ENCODE results near the gene MS4A10. TPM values are rescaled to one million over a fixed set of nuclear protein-coding genes. Genes with fewer than 3 reads are reported as not detected.

The MS4A10 gene
- total and polyA plus RNA-seq, 2 experiments from 2014 or later = not detected

GRCh38 chr11:60750911-60751310 lies 34.2 kb upstream of the MS4A10 start:
- H3K9me2 ChIP-seq (ENCODE audit: insufficient read depth) = no peaks in the 10 kb centered on the region
- H3K27me3 Mint-ChIP-seq (ENCODE audit: insufficient read depth, low read depth, poor library complexity) = peaks cover 7% of the 10 kb centered on the region
- H3K9me3 Mint-ChIP-seq = no peaks in the 10 kb centered on the region; the same call in 1 of the 3 replicates
- no peak overlapping the region for H3K4me2 ChIP-seq
- no peak overlapping the region for H3K4me3 ChIP-seq
- H3K79me2 ChIP-seq (replicated peaks; ENCODE audit: insufficient read depth) = no peaks in the 10 kb centered on the region
- no peak overlapping the region for H3K4me3 Mint-ChIP-seq
- no peaks in the 10 kb centered on the region for H3K27me3 ChIP-seq (ENCODE audit: insufficient read depth)
- no peaks in the 10 kb centered on the region for H3K36me3 ChIP-seq (ENCODE audit: insufficient read depth)
- H4K20me1 ChIP-seq (replicated peaks; ENCODE audit: insufficient read depth) = no peaks in the 10 kb centered on the region
- ATAC-seq = no peak
- no peaks in the 10 kb centered on the region for H3K4me1 Mint-ChIP-seq
- no peak overlapping the region for H2AFZ ChIP-seq
- no peak for DNase-seq (ENCODE audit: low spot score)
- H3F3A ChIP-seq (replicated peaks; ENCODE audit: low read depth) = no peaks in the 10 kb centered on the region
- TF ChIP-seq ZNF114 (CRISPR knock-in tag; IDR thresholded peaks at IDR 0.05) = no peak
- no peak overlapping the region for H3K27ac ChIP-seq (ENCODE audit: low read depth)
- no peak overlapping the region for H3K27ac Mint-ChIP-seq
- no peaks in the 10 kb centered on the region for H3K4me1 ChIP-seq (ENCODE audit: insufficient read depth)
- H3K36me3 Mint-ChIP-seq (ENCODE audit: low read depth) = no peaks in the 10 kb centered on the region; the same call in 2 of the 3 replicates

GRCh38 chr11:60753309-60753708 lies 31.8 kb upstream of the MS4A10 start:
- Mint-ChIP-seq H3K9me3 (peaks cover 7% of the 10 kb centered on the region; the same call in 1 of the 3 replicates), H3K4me1 (no peaks in the 10 kb centered on the region), H3K4me3 (no peak overlapping the region), H3K27me3 (ENCODE audit: insufficient read depth, low read depth, poor library complexity) (peaks cover 9% of the 10 kb centered on the region), H3K36me3 (ENCODE audit: low read depth) (no peaks in the 10 kb centered on the region), H3K27ac (no peak overlapping the region)
- H3K4me1 ChIP-seq (ENCODE audit: insufficient read depth) = no peaks in the 10 kb centered on the region
- no peak for ATAC-seq
- no peak for DNase-seq (ENCODE audit: low spot score)
- no peak overlapping the region for H3K4me2 ChIP-seq
- H3K27ac ChIP-seq (ENCODE audit: low read depth) = no peak overlapping the region
- H3K9me2 ChIP-seq (ENCODE audit: insufficient read depth) = no peaks in the 10 kb centered on the region
- no peaks in the 10 kb centered on the region for H3F3A ChIP-seq (replicated peaks; ENCODE audit: low read depth)
- no peaks in the 10 kb centered on the region for H3K27me3 ChIP-seq (ENCODE audit: insufficient read depth)
- no peaks in the 10 kb centered on the region for H3K36me3 ChIP-seq (ENCODE audit: insufficient read depth)
- H2AFZ ChIP-seq = no peak overlapping the region
- no peaks in the 10 kb centered on the region for H3K79me2 ChIP-seq (replicated peaks; ENCODE audit: insufficient read depth)
- no peak overlapping the region for H3K4me3 ChIP-seq
- no peak for TF ChIP-seq ETS1 (IDR thresholded peaks at IDR 0.05)
- H4K20me1 ChIP-seq (replicated peaks; ENCODE audit: insufficient read depth) = no peaks in the 10 kb centered on the region

GRCh38 chr11:60754887-60755286 lies 30.2 kb upstream of the MS4A10 start:
- H2AFZ ChIP-seq = no peak overlapping the region
- H3K27me3 Mint-ChIP-seq (ENCODE audit: insufficient read depth, low read depth, poor library complexity) = peaks cover 9% of the 10 kb centered on the region
- TF ChIP-seq JUNB (IDR thresholded peaks at IDR 0.05; ENCODE audit: unreplicated experiment) (no peak), ETS1 (IDR thresholded peaks at IDR 0.05) (no peak), POLR2AphosphoS5 (IDR thresholded peaks at IDR 0.05; ENCODE audit: low read depth) (no peak), STAT1 (IDR thresholded peaks at IDR 0.05; ENCODE audit: unreplicated experiment) (no peak), ZNF462 (CRISPR knock-in tag; IDR thresholded peaks at IDR 0.05) (no peak), ZNF331 (CRISPR knock-in tag; IDR thresholded peaks at IDR 0.05; ENCODE audit: low read depth) (no peak)

More at GRCh38 chr11:60754887-60755286, 30.2 kb upstream of the MS4A10 start:
- no peaks in the 10 kb centered on the region for H4K20me1 ChIP-seq (replicated peaks; ENCODE audit: insufficient read depth)
- H3K4me3 ChIP-seq = no peak overlapping the region
- DNase-seq (ENCODE audit: low spot score) = no peak
- H3K4me3 Mint-ChIP-seq = no peak overlapping the region
- no peak for ATAC-seq
- no peaks in the 10 kb centered on the region for H3K36me3 ChIP-seq (ENCODE audit: insufficient read depth)
- no peak overlapping the region for H3K4me2 ChIP-seq
- no peaks in the 10 kb centered on the region for H3K79me2 ChIP-seq (replicated peaks; ENCODE audit: insufficient read depth)
- no peak overlapping the region for H3K27ac Mint-ChIP-seq
- H3K4me1 Mint-ChIP-seq = no peaks in the 10 kb centered on the region
- H3K9me2 ChIP-seq (ENCODE audit: insufficient read depth) = no peaks in the 10 kb centered on the region
- no peaks in the 10 kb centered on the region for H3K36me3 Mint-ChIP-seq (ENCODE audit: low read depth)
- no peak overlapping the region for H3K27ac ChIP-seq (ENCODE audit: low read depth)
- H3K9me3 Mint-ChIP-seq = peaks cover 7% of the 10 kb centered on the region; the same call in 1 of the 3 replicates
- H3F3A ChIP-seq (replicated peaks; ENCODE audit: low read depth) = no peaks in the 10 kb centered on the region
- no peaks in the 10 kb centered on the region for H3K27me3 ChIP-seq (ENCODE audit: insufficient read depth)
- no peaks in the 10 kb centered on the region for H3K4me1 ChIP-seq (ENCODE audit: insufficient read depth)

Measured in GM23338 (cell line).